ENCODE results near the gene PRAMEF11.

PRAMEF11 gene

GRCh38 chr1:12776801-12777557, 54.2 kb downstream of the PRAMEF11 start:
- in situ Hi-C loops (cut with MboI; ENCODE audit: low pct_unique_long_range_greater_than_20kb, low sequenced_read_pairs), result no loop called here

DNA sequence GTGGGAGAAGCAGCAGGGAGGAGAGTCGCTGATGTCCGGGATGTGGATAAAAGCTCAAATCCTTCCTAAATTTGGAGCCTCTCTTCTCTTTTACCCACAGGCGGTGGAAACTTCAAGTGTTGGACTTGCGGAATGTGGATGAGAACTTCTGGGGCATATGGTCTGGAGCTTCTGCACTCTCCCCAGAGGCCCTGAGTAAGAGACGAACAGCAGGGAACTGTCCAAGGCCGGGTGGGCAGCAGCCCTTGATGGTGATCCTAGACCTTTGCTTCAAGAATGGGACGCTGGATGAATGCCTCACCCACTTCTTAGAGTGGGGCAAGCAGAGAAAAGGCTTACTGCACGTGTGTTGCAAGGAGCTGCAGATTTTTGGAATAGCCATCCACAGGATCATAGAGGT, 55.8 kb downstream of the PRAMEF11 start:
- DNase-seq, result no peak
- in situ Hi-C loops (cut with MboI; ENCODE audit: low pct_unique_long_range_greater_than_20kb, low sequenced_read_pairs), result no loop called here

More at GRCh38 chr1:12776801-12777557, 54.2 kb downstream of the PRAMEF11 start:
- DNase-seq, result no peak

DNA sequence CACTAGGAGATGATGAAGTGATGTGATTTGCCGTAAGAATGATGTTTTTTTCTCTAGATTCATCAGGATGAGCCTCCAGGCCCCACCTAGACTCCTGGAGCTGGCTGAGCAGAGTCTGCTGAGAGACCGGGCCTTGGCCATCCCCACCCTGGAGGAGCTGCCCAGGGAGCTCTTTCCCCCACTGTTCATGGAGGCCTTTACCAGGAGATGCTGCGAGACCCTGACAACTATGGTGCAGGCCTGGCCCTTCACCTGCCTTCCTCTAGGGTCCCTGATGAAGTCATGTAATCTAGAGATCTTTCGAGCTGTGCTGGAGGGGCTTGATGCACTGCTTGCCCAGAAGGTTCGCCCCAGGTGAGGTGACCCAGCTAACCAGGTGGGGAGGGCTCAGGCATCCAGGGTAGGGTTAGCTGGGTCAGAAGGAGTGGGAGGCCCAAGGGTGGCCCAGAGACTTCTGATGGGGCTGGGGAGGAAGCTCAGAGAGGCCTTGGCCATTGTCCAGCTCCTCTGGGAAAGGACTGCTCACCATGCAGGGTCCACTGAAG, 56.3 kb downstream of the PRAMEF11 start:
- in situ Hi-C loops (cut with MboI; ENCODE audit: low pct_unique_long_range_greater_than_20kb, low sequenced_read_pairs), result loop anchor here (25.0 kb wide), 1 partner anchor 488 kb away; no protein-coding TSS in a partner anchor
- DNase-seq, result no peak
